Stimulated activated CD4-positive, alpha-beta T cell treated with anti-CD3 and anti-CD28 coated beads, Interleukin-4, amount 100 ng/mL, for 1 hour (primary cell): ENCODE measurements around the gene CLIC6.
"Not testable (repeated sequence)": the region's sequence is repeated elsewhere in the genome, so short reads cannot be mapped to it uniquely, and the experiment has no call there.

Experiments used
- DNase-seq: peaks from one replicate; pipeline ENCODE4 v3.0.0-alpha.2; 2020

CLIC6 gene

GRCh38 chr21:34653522-34653921 lies 15.3 kb upstream of the CLIC6 start:
- no peak for DNase-seq

DNA sequence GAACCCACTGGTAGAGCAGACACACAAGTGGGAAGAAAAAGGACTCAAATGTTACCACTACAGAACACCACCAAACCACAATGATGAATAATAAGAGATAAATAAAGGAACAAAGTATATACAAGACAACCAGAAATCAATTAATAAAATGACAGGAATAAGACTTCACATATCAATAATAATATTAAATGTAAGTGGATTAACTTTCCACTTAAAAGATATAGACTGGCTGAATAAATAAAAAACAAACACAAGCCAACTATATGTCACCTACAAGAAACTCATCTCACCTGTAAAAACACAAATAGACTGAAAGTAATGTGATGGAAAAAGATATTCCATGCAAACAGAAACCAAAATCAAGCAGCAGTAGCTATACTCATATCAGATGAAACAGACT lies 6.9 kb upstream of the CLIC6 start:
- no peak for DNase-seq

GRCh38 chr21:34667761-34668160 lies 1.0 kb upstream of the CLIC6 start:
- no peak for DNase-seq

DNA sequence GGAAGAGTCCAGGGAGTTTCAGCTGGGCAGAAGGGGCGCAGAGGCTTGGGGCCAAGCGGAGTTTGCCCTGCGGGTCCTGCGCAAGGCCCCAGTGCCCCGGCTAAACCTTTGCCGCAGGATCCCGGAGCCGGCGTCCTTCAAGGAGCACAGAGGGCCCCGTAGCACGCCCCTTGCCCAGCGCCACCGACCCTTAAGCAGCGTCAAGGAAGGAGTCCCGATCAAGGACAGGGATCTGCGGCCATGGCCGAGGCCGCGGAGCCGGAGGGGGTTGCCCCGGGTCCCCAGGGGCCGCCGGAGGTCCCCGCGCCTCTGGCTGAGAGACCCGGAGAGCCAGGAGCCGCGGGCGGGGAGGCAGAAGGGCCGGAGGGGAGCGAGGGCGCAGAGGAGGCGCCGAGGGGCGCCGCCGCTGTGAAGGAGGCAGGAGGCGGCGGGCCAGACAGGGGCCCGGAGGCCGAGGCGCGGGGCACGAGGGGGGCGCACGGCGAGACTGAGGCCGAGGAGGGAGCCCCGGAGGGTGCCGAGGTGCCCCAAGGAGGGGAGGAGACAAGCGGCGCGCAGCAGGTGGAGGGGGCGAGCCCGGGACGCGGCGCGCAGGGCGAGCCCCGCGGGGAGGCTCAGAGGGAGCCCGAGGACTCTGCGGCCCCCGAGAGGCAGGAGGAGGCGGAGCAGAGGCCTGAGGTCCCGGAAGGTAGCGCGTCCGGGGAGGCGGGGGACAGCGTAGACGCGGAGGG lies 520 bp downstream of the CLIC6 start:
- peak; percentile 28 for DNase-seq

DNA sequence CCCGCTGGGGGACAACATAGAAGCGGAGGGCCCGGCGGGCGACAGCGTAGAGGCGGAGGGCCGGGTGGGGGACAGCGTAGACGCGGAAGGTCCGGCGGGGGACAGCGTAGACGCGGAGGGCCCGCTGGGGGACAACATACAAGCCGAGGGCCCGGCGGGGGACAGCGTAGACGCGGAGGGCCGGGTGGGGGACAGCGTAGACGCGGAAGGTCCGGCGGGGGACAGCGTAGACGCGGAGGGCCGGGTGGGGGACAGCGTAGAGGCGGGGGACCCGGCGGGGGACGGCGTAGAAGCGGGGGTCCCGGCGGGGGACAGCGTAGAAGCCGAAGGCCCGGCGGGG lies 1.1 kb downstream of the CLIC6 start:
- not testable (repeated sequence) for DNase-seq

- DNase-seq: peak; percentile 12
Observed at GRCh38 chr21:34670220-34670961, 1.6 kb downstream of the CLIC6 start.

DNA sequence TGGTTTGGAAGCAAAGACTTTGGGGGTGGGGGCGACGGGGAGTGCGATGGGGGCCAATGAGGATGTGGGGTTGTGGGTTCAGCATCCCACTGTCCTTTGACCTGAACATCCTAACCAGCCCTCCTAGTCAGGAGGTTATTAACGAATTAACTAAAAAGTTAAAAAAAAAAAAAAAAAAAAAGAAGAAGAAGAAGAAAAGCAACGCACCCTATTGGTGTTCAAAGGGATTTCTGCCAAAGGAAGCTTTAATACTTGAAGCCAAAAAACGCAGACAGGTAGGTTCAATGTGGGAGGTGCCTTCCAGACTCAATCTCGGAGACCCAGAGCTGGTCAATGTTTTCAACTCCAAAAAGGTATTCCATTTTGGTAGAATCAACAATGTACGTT lies 2.2 kb downstream of the CLIC6 start:
- no peak for DNase-seq

GRCh38 chr21:34671462-34671861 lies 2.7 kb downstream of the CLIC6 start:
- no peak for DNase-seq

DNA sequence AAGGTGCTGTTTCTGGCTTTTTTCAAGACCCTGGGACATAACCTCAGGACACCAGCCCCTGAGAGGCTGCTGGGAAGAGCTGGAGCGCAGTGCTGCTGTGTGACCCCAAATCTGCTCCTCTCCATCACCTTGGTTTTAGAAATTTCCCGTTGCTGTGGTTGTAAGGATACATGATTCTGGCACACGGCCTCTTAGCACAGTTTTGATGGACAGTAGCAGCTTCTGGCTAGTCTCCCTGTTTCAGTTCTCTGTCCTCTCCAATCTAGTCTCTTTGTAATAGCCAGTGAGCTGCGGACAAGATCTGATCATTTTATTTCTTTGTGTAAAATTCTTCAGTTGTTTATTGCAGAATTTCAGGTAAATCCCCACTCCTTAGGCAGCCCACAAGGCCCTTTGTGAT lies 3.1 kb downstream of the CLIC6 start:
- DNase-seq: no peak

- no peak for DNase-seq
Observed at GRCh38 chr21:34673006-34673405, 4.2 kb downstream of the CLIC6 start.

DNA sequence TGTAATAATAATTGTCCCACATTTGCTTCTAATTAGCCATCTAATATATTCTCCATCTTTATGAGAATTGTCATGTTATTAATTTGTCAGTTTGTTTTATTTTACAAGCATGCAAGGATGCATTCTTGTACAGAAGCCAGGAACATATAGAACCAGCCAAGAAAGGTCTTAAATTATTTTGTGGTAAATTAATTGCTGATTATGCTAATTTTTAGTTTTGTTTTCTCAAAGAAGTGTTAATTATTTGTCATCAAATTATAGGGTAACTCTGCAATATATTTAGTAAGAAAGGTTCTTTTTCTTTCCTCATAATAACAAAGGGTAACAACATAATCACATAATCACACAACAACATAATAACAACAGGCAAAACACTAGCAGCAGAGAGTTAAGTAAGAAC lies 5.7 kb downstream of the CLIC6 start:
- DNase-seq: no peak

DNA sequence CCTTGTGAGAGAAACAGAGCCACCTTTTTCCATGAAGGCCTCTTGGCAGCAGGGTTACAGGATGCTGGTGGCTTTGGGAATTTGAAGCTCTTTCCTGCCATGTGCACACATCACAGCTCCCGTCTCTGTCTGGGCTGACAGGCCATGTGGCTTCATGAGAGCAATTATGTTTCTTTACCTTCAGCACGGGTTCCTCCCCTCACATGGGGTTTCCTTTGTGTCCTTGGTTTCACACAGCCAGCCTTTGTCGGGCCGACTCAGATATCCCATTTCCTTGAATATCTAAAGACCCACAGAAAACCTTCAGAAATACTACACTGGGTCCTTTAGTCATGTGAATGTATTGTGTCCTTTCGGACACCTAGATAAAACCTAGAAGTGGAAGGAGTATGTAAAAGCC lies 7.1 kb downstream of the CLIC6 start:
- DNase-seq: no peak

DNA sequence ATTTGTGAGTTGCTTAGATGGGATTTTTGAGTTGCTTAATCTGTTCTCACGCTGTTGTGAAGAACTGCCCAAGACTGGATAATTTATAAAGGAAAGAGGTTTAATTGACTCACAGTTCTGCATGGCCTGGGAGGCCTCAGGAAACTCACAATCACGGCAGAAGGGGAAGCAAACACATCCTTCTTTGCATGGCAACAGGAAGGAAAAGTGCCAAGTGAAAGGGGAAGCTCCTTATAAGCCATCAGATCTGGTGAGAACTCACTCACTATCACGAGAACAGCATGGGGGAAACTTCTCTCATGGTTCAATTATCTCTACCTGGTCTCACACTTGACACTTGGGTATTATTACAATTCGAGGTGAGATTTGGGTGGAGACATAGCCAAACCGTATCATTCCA lies 10.3 kb downstream of the CLIC6 start:
- DNase-seq: no peak

DNA sequence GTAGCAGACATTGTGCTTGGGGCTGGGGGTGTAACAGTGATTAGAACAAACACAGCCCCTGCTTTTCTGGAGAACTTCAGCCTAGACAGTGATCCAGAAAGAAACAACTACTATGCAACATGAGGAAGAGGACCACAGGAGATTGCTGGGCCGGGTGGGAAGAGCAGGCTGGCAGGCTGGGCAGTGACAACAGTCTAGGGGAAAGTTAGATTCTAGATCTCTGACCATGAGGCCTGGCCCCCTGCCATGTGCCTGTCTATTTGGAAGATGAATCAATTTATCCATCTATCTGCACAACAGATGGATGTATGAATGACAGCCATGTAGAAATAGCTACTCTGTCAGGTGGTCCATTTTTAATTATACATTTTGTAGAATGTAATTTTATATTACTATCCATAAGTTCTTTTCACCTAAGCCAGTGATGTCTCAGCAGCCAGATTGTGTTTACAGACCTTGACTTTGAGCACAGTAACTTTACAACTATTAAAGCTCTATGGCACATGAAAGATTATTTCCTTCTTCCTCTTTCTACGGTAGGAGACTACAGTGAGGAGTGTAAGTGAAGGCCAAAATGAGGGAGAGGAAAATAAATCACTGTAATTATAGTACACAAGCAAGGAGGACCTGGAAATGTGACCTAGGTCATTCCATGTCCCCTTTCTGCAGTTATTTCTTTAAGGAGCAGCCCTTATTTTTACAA lies 15.5 kb downstream of the CLIC6 start:
- DNase-seq: no peak

DNA sequence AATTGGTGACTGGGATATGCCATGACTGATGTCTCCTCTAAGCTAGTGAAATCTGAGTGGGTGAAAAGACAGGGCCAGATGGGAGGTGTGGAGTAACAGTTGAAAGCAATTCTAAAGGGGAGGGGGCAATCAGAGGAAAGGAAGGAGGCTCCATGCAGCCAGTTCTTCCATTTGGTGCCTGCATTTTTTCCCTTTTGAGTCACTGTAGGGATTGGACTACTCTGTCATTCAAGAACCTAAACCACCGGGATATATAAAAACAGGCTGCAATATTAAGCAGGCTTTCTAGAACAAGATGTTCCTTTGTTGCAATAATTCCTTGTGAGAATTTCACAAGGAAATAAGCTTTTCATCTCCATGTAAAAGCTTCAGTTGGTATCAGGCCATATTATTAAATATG lies 18.3 kb downstream of the CLIC6 start:
- no peak for DNase-seq

DNA sequence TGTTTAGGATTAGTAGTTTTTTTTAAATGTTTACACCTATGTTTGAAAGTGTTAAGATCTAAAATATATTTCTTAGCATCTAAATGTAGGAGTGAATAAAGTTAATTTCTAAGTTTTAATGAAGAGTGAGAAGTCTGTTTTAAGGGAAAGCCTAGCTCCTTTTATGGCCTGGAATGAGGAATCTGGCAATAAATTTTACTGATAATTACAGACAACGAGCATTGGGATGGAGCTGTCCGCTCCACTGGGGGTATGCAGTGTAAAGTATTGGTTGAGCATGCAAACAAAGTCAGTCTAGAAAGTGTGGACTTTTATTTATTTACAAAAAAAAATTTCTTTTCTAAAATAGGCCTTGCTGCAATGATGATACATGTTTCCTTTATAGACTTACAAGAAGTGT lies 19.0 kb downstream of the CLIC6 start:
- no peak for DNase-seq

DNA sequence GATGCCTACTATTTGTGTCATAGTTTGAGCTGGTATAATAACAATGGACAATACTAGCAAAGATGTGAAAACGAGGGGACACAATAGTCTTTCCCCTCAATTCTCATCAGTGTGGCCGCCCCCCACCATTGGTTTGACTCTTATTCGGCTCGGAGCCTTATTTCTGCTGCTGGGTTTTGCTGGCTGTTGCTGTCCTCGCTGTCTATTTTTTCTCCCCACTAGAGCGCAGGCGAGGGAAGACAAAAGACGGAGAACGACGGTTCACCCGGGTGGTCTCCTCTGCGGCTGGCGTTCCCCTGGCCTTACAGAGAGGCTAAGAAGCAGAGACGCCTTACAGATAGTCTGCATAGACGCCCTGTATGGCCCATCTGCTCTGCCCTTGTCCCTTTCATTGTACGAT lies 19.4 kb downstream of the CLIC6 start:
- no peak for DNase-seq

- no peak for DNase-seq
Observed at GRCh38 chr21:34688715-34689114, 19.9 kb downstream of the CLIC6 start.

DNA sequence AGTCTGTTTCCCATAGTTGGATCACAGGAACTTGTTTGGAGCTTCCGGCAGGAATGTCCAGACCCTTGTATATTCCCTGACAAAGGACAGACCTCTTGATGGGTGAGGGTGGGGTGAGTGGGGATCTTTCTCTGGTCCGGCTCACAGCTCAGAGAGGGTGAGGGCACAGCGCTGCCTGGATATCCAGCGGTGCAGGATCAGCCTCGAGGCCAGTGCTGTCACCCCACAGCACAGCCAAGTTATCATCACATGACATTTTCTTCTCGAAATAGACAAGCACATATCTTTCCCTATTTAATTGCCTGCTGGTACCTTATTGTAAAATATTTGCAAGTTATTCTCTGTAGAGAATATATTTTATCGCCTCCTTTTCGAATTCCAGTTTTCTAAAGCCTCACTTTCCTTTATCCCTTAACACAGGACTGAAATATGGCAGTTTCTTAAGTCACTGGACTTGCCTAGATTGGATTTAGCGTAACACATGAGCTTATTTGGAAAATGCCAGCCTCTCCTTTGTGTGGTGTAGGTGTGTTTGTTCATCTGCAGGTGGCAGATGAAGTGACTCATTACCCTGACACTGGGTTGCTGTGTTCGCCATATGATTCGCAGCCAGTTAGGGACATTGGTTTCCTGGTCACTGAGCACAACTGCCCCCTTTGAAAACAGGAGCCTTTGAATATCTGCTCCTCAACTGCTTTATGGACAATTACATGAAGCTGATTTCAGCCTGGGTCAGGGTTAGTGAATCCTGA lies 21.4 kb downstream of the CLIC6 start:
- DNase-seq: no peak

DNA sequence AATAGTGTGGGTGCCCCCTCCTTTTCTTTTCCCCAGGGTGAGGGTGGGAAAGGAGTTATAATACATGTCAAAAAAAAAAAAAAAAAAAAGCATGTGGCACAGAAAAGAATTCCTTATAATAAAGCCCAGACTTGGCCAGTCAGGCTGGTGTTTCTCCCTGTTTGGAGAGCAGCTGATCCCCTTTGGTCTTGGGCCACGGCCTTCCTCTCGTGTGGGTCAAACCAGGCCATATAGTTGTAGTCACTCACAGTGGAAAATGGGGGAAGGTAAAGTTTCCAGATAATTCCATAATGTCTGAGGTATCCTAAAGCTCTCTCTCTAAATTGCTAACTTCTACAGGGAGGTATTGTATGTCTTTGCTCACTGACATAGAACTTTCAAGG lies 22.0 kb downstream of the CLIC6 start:
- DNase-seq: no peak

DNA sequence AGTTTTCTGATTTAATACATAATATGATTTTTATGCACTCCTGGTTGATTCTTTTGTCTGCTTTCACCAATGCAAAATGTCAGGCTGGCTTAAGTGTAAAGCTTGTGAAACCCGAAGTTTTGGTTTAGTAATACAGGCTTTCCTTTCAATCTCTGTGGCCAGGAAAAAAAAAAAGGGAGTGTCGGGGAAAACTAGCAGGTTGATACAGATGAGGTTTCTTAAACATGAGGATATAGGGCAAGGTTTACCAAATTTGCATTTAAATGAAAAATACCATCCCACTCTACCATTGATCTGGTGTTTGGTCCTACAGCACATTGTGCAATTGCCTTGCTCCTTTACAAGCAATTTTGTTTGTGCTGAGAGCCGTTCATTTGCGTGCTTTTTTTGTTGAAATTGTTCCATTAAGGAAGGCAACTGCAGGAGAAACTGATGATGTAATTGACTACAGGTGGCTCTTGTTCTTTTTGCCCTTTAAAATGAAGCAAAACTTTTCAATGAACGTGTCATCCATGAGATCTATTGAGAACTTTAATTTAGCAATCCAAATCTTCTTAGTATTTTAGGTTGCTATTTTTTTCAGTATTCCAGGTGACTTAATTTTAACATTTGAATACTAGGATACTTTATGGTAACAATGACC lies 22.7 kb downstream of the CLIC6 start:
- DNase-seq: no peak

GRCh38 chr21:34692458-34693020 lies 23.7 kb downstream of the CLIC6 start:
- no peak for DNase-seq
